Aorta (tissue), 5 donors: ENCODE results near the gene CADM1. TPM values are rescaled to one million over a fixed set of nuclear protein-coding genes. Genes with fewer than 3 reads are reported as not detected.

Experiments used
- ATAC-seq: fragments of 200-7000 bp; cut with Tn5 transposase; one replicate; pipeline ENCODE4 v1.9.1; 2022; ENCODE audit warnings: moderate library complexity; ENCODE audit not compliant: low FRiP score
- DNase-seq, 2 donors: peaks; one replicate each; pipeline ENCODE4 v3.0.0-alpha.2; 2020
- H3K27ac ChIP-seq, 2 donors: one replicate each; pipeline ENCODE4 v1.5.1; 2013; ENCODE audit warnings: low read length in 2 of 2, mild to moderate bottlenecking in 2 of 2, moderate library complexity in 2 of 2, control low read depth in 1 of 2, inconsistent platforms in 1 of 2, low read depth in 1 of 2
- H3K27me3 ChIP-seq, 2 donors: one replicate each; pipeline ENCODE4 v1.6.1; 2013; ENCODE audit warnings: control low read depth in 1 of 2, low read length in 1 of 2, mild to moderate bottlenecking in 1 of 2, moderate library complexity in 1 of 2; ENCODE audit not compliant: insufficient read depth in 2 of 2, control insufficient read depth in 1 of 2
- H3K36me3 ChIP-seq, 2 donors: one replicate each; pipeline ENCODE4 v1.6.1; 2013; ENCODE audit warnings: control low read depth in 1 of 2, low read length in 1 of 2, mild to moderate bottlenecking in 1 of 2; ENCODE audit not compliant: insufficient read depth in 2 of 2, control insufficient read depth in 1 of 2
- H3K4me1 ChIP-seq, 2 donors: one replicate each; pipeline ENCODE4 v1.6.1; 2013; ENCODE audit warnings: low read length in 2 of 2, control low read depth in 1 of 2, mild to moderate bottlenecking in 1 of 2, moderate library complexity in 1 of 2; ENCODE audit not compliant: insufficient read depth in 2 of 2, control insufficient read depth in 1 of 2
- H3K4me3 ChIP-seq, 2 donors: one replicate each; pipeline ENCODE4 v1.5.1; 2013; ENCODE audit warnings: low read length in 2 of 2, control low read depth in 1 of 2, mild to moderate bottlenecking in 1 of 2
- H3K9me3 ChIP-seq: one replicate; pipeline ENCODE4 v1.6.1; 2013; ENCODE audit warnings: mild to moderate bottlenecking, low read length; ENCODE audit not compliant: control insufficient read depth
- WGBS, 2 donors: extraction: QIAGEN DNeasy Blood & Tissue Kit; methylation state at CpG; one replicate each; pipeline ENCODE4 v1.1.7; 2013; 5-methylcytosine and 5-hydroxymethylcytosine counted together
- intact Hi-C, 2 donors: fragments of 100-400 bp; cut with DNase I; formaldehyde crosslinking; loops; one replicate each; pipeline versions ENCODE4 v1.14.2 to v1.15.0; 2022
- polyA plus RNA-seq, 2 donors: library from polyadenylated mRNA; stranded (reverse); fragments of 200-250 nt; gene quantifications; one replicate each; pipeline ENCODE4 v1.2.3, GENCODE V29; 2013
- total RNA-seq, 2 donors: library from RNA; stranded (reverse); fragmentation: NEBNext Ultra II Directional; extraction: Animal tissue kit (Norgen Biotek cat#: 25700); gene quantifications; one replicate each; pipeline ENCODE4 v1.2.1, GENCODE V29; 2021
- donor health status: healthy with polysubstance abuse.
- donor health status: Bipolar disorder and iron deficiency.
- donor health status: DM: no; HTN: no; CAD: no.
- donor health status: DM: no; HTN: no; CAD: no.
- donor health status: DM: yes; HTN: yes; CAD: no.

The CADM1 gene
- total and polyA plus RNA-seq, 4 donors, result 0.26 to 9.8 (median 5.7) TPM

DNA sequence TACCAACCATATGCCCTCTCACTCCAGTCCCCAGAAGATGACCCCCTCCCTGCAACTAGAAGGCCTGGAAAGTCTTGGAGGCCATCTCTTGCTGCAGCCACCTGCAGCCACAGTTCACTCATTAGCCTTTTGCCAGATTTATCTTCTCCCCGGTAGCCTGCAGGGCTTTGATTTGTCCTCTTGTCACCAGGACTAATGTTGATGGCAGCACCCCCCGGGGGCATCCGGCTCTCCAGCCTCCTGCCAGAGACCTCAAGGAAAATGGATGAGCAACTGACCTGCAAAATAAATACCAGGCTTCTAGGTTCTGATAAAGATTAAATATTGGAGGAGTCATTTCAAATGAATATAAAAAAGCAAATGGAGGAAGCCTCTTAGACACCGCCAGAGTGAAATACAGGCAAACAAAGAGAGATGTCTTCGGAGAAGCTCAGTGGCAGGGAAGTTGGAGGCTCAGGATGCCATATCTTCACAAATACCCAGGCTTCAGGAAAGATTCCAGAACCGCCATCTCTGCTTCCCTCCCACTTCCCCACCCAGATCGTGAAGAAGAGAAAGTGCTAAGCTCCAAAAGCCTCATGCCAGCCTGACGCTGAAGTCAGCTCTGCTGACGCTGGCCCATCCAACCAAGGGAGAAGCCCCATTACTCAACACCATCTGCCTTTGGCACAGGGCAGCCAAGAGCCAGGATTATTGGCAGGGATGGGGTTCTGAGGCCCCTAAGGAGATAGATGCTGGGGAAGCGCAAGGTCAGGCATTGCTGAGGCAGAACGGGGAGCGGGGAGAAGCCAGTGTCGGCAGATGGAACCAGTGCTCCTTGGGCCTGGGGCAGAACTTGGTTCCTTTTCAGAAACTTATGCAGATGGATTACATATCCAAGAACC lies 362.7 kb downstream of the CADM1 start:
- 76 to 84% methylated on average over 13 of the region's 13 CpGs for WGBS, 2 donors
- ATAC-seq, result no peak
- Histone ChIP-seq H3K27me3 (peaks cover 0 to 2% of the 10 kb centered on the region in 2 donors), H3K4me1 (no peaks in the 10 kb centered on the region), H3K36me3 (no peaks in the 10 kb centered on the region), H3K4me3 (no peak overlapping the region), H3K9me3 (no peaks in the 10 kb centered on the region), H3K27ac (no peak overlapping the region)
- intact Hi-C loops, result no loop called here
- DNase-seq, result no peak

DNA sequence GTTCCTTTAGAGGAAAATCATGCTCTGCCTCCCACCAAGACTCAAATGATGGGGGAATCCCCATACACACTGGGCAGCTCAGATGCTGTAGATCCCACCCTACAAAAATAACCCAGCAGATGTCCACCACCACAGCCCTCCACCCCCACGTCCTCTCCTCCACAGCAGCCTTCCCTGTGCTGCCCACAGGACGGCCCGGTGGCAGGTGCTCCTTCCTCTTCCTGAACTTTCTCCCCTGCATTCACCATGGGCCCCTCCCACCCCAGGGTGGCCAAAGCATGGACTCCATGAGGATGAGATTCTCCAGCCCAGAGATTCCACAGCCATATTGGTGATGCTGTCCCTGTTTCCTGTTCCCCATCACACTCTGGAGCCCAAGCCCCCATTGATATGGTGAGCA lies 368.3 kb downstream of the CADM1 start:
- H3K27ac ChIP-seq, result no peak overlapping the region
- ATAC-seq, result no peak
- intact Hi-C loops, result no loop called here
- 72 to 82% methylated on average over 3 of the region's 3 CpGs for WGBS, 2 donors
- no peak for DNase-seq
- no peak overlapping the region for H3K4me3 ChIP-seq
- no peaks in the 10 kb centered on the region for H3K9me3 ChIP-seq
- H3K36me3 ChIP-seq, result no peaks in the 10 kb centered on the region
- no peaks in the 10 kb centered on the region for H3K27me3 ChIP-seq
- H3K4me1 ChIP-seq, result no peaks in the 10 kb centered on the region

DNA sequence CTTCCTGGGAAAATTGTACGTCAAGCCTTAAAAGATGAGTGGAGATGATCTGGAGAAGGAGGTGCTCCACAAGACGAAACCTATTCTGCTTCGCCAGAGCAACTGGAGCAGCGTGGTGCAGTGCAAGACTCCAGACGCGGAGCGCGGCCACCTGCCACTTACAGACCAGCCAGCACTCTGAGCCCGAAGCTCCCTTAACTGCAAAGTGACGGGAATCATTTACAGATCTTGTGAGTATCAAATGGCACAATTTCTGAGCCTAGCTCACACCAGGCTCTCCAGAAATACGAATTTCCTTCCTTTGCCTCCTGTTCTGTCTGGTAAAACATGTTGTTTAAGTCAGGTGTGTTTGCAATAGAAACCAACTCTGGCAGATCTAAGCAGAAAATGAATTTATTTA lies 369.3 kb downstream of the CADM1 start:
- Histone ChIP-seq H3K36me3 (no peaks in the 10 kb centered on the region), H3K27me3 (no peaks in the 10 kb centered on the region), H3K4me1 (no peaks in the 10 kb centered on the region), H3K27ac (no peak overlapping the region), H3K4me3 (no peak overlapping the region), H3K9me3 (no peaks in the 10 kb centered on the region)
- ATAC-seq (no peak), DNase-seq (no peak)
- WGBS, 2 donors, result 87 to 89% methylated on average over 11 of the region's 11 CpGs
- intact Hi-C loops, result no loop called here

DNA sequence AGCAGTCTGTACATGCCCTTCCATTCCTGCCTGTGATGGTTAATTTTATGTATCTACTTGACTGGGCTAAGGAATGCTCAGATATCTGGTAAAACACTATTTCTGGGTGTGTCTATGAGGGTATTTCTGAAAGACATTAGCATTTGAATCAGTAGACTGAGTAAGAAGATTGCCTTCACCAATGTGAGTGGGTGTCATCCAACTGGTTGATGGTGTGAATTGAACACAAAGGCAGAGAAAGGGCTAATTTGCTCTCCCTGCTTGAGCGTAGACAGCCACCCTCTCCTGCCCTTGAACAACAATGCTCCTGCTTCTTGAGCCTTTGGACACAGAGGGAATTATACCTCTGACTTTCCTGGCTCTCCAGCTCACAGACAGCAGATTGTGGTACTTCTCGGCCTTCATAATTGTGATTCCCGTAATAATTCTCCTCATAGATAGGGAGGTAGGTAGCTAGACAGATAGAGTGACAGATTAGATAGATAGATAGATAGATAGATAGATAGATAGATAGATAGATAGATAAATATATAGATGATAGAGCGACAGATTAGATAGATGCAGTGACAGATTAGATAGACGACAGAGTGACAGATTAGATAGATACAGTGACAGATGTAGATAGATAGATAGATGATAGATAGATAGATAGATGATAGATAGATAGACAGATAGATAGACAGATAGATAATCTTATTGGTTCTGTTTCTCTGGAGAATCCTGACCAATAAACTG lies 370.6 kb downstream of the CADM1 start:
- intact Hi-C loops, result no loop called here
- H3K27me3 ChIP-seq, result no peaks in the 10 kb centered on the region
- no peak for DNase-seq
- no peak overlapping the region for H3K4me3 ChIP-seq
- H3K36me3 ChIP-seq, result no peaks in the 10 kb centered on the region
- H3K9me3 ChIP-seq, result no peaks in the 10 kb centered on the region
- no peak for ATAC-seq
- H3K4me1 ChIP-seq, result no peaks in the 10 kb centered on the region
- 86 to 87% methylated on average over 5 of the region's 5 CpGs for WGBS, 2 donors
- H3K27ac ChIP-seq, result no peak overlapping the region

DNA sequence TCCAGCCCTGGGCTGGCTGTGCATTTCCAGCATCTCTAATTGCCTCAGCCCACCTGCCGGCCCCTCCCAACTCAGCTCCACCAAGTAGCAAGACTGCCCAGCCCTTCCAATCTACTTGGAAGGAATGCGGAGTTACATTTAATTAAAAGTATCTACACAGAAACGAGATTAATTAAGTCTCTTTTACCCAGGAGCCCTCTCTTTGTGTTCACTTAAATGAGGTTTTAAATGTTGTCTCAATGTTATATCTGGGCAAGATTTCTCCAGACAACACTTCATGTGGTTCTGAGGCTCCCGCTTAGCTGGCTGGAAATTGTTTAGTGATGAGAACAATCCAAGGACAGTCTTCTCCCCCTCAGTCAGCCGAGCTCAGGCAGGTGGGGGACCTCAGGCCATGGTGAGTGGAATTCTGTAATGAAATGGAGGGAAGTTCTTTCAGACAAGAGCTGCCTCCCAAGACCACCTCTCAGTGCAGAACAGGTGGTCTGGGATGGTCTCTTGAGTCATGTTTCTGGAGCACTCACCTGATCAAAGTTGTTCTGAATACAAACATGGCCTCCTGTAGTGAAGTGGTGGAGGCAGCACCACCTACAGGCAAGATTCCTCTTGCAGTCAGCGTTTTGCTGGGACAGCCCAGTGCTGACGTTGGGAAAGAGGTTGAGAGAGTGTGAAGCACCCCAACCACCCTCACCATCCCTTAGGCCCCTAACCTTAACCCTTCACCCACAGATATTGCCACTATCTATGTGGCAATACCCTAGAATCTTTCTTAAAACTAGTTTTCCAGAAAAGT lies 371.6 kb downstream of the CADM1 start:
- ATAC-seq (no peak), DNase-seq (no peak)
- H3K36me3 ChIP-seq, result no peaks in the 10 kb centered on the region
- H3K4me3 ChIP-seq, result no peak overlapping the region
- no peaks in the 10 kb centered on the region for H3K4me1 ChIP-seq
- WGBS, 2 donors, result 67% methylated on average over 7 of the region's 7 CpGs
- intact Hi-C loops, result no loop called here
- no peak overlapping the region for H3K27ac ChIP-seq
- H3K9me3 ChIP-seq, result no peaks in the 10 kb centered on the region
- H3K27me3 ChIP-seq, result no peaks in the 10 kb centered on the region

DNA sequence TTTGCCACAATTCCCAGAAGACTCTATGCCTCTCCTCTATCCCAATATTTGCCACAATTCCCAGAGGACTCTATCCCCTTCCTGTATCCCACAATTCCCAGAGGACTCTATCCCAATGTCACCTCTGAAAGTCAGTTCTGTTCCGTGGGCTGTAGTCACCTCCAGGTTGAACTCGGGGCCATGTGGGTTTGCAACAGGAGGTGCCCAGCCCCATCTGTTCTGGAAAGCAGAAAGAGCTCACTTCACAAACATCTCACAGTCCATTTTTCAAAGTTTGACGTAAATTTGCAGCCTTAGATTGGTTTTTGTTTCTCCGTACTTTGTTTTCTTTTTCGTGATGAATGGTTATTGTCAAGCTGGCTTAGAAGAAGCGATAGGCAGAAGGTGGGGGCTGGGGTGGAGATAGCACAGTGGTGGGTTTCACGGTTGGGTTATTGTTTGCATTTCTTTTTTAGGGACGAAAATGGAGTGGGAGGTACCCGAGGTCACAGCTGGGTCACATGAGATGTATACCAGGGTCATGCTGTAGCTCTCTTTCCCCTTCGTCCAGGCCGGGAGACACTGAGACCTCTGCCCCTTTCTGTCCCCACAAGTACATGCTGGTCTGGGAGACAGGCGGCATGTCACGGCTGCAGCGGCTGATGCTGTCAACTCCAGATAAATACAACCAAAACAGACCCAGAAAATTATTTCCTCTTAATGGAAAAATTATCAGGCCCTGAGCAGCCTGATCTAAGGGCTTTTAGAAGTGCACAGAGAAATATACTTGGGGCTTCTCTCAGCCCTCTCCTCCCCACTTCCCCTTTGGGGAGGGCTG lies 374.5 kb downstream of the CADM1 start:
- DNase-seq, result no peak
- Histone ChIP-seq H3K27me3 (no peaks in the 10 kb centered on the region), H3K4me1 (no peaks in the 10 kb centered on the region), H3K4me3 (no peak overlapping the region), H3K36me3 (no peaks in the 10 kb centered on the region), H3K9me3 (no peaks in the 10 kb centered on the region), H3K27ac (no peak overlapping the region)
- 17 to 27% methylated on average over 14 of the region's 14 CpGs for WGBS, 2 donors
- intact Hi-C loops, result no loop called here
- ATAC-seq, result no peak

DNA sequence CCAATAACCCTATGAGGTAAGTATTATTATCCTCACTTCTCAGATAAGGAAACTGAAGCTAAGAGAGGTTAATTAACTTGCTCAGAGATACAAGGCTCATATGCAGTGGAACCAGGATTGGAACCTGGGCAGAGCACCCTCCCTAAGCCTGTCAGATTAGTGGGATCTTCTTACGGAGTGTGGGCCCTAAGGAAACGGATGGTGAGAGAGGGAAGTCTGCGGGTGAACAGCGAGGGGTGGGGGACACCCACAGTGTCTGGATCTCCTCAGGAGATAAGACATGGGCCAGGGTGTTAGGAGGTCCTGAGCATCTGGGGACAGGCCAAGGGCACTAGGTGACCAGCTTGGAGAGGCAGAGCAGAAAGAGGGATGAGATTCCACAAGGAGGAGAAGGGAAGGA lies 376.0 kb downstream of the CADM1 start:
- 85 to 93% methylated on average over 4 of the region's 4 CpGs for WGBS, 2 donors
- Histone ChIP-seq H3K27ac (no peak overlapping the region), H3K36me3 (no peaks in the 10 kb centered on the region), H3K4me3 (no peak overlapping the region), H3K4me1 (no peaks in the 10 kb centered on the region), H3K27me3 (no peaks in the 10 kb centered on the region), H3K9me3 (no peaks in the 10 kb centered on the region)
- DNase-seq (no peak), ATAC-seq (no peak)
- intact Hi-C loops, result no loop called here

DNA sequence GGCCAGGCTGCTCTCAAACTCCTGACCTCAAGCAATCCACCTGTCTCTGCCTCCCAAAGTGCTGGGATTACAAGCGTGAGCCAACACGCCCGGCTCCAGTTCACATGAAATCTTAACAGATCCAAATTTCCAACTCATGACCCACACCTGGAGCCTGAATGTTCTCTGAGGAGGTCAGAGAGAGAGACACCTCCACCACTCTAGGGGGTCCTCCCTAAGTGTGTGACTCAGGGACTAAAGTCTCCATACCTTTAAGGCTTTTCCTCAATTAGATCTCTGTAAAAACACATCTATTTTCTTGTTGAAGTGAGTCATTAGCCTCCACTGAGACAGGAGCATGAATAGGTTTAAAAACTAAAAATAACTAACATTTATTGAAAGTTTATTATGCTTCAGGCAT lies 376.4 kb downstream of the CADM1 start:
- Histone ChIP-seq H3K27ac (no peak overlapping the region), H3K4me1 (no peaks in the 10 kb centered on the region), H3K9me3 (no peaks in the 10 kb centered on the region), H3K4me3 (no peak overlapping the region), H3K27me3 (no peaks in the 10 kb centered on the region), H3K36me3 (no peaks in the 10 kb centered on the region)
- DNase-seq (no peak), ATAC-seq (no peak)
- intact Hi-C loops, result no loop called here
- 75 to 96% methylated on average over 3 of the region's 3 CpGs for WGBS, 2 donors
